Naive thymus-derived CD4-positive, alpha-beta T cell (primary cell): ENCODE data around the gene PI4K2A. TPM values are rescaled to one million over a fixed set of nuclear protein-coding genes. Genes with fewer than 3 reads are reported as not detected.

ENCODE experiments used
- ATAC-seq: fragments of 150-1000 bp; cut with Tn5 transposase; 2 replicates; pipeline ENCODE4 v1.10.0; 2021; ENCODE audit warnings: mild to moderate bottlenecking, moderate library complexity
- CTCF ChIA-PET: fragments of 350-600 bp; sonication (Branson Sonifier 250); formaldehyde crosslinking; loops from one replicate; lab custom pipeline; 2021; ENCODE audit warnings: antibody characterized with exemption; lab: Charles Lee
- POLR2A ChIA-PET: fragments of 350-600 bp; sonication (Branson Sonifier 250); formaldehyde crosslinking; loops from one replicate; lab custom pipeline; 2021; ENCODE audit warnings: antibody characterized with exemption, inconsistent platforms; lab: Charles Lee
- DNase-seq, 9 donors: peaks; one replicate each; pipeline versions ENCODE4 v3.0.0 to v3.0.0-alpha.2; 2020 to 2022; ENCODE audit warnings: mixed read lengths in 1 of 9
- H3K27ac ChIP-seq: one replicate; pipeline ENCODE4 v1.7.0; 2013; ENCODE audit warnings: mild to moderate bottlenecking, low read depth, low read length, moderate library complexity
- H3K27me3 ChIP-seq, 2 donors: one replicate each; pipeline ENCODE4 v1.7.0; 2013; ENCODE audit warnings: low read length in 2 of 2, mild to moderate bottlenecking in 2 of 2, moderate library complexity in 2 of 2; ENCODE audit not compliant: control insufficient read depth in 2 of 2, insufficient read depth in 2 of 2
- H3K36me3 ChIP-seq, 3 experiments: 1 replicate in 2 of 3; 2 replicates in 1 of 3; pipeline ENCODE4 v1.7.0; 2013; ENCODE audit warnings: low read length in 3 of 3, mild to moderate bottlenecking in 3 of 3, moderate library complexity in 1 of 3; ENCODE audit not compliant: insufficient read depth in 3 of 3, control insufficient read depth in 2 of 3
- H3K4me1 ChIP-seq, 2 donors: one replicate each; pipeline ENCODE4 v1.7.0; 2013; ENCODE audit warnings: low read length in 2 of 2, mild to moderate bottlenecking in 2 of 2, moderate library complexity in 1 of 2; ENCODE audit not compliant: control insufficient read depth in 2 of 2, insufficient read depth in 2 of 2
- H3K4me3 ChIP-seq: 2 replicates; pipeline ENCODE4 v1.7.0; 2013; ENCODE audit warnings: mild to moderate bottlenecking, low read length
- H3K9me3 ChIP-seq, 3 experiments: 1 replicate in 2 of 3; 2 replicates in 1 of 3; pipeline ENCODE4 v1.7.0; 2013; ENCODE audit warnings: low read length in 3 of 3; ENCODE audit not compliant: control insufficient read depth in 2 of 3
- H3K27ac Mint-ChIP-seq, 9 donors: one replicate each; pipeline ENCODE4 v1.8.0; 2020 to 2022; ENCODE audit warnings: mixed read lengths in 9 of 9, mild to moderate bottlenecking in 8 of 9, moderate library complexity in 5 of 9, inconsistent platforms in 2 of 9
- H3K27me3 Mint-ChIP-seq, 5 donors: one replicate each; pipeline ENCODE4 v1.8.0; 2021 to 2022; ENCODE audit warnings: mixed read lengths in 5 of 5, mild to moderate bottlenecking in 1 of 5
- H3K36me3 Mint-ChIP-seq, 5 donors: one replicate each; pipeline ENCODE4 v1.8.0; 2020 to 2022; ENCODE audit warnings: mixed read lengths in 5 of 5, mild to moderate bottlenecking in 3 of 5, inconsistent platforms in 1 of 5
- H3K4me1 Mint-ChIP-seq, 7 donors: one replicate each; pipeline ENCODE4 v1.8.0; 2020 to 2022; ENCODE audit warnings: mixed read lengths in 7 of 7, mild to moderate bottlenecking in 3 of 7, inconsistent platforms in 1 of 7
- H3K4me3 Mint-ChIP-seq, 10 donors: one replicate each; pipeline ENCODE4 v1.8.0; 2020 to 2022; ENCODE audit warnings: mild to moderate bottlenecking in 10 of 10, mixed read lengths in 10 of 10, moderate library complexity in 6 of 10, inconsistent platforms in 2 of 10
- H3K9me3 Mint-ChIP-seq, 11 donors: one replicate each; pipeline ENCODE4 v1.8.0; 2020 to 2022; ENCODE audit warnings: mixed read lengths in 11 of 11, mild to moderate bottlenecking in 4 of 11, inconsistent platforms in 1 of 11, moderate library complexity in 1 of 11
- intact Hi-C, 2 donors: fragments of 100-400 bp; cut with micrococcal nuclease; formaldehyde crosslinking; loops; one replicate each; pipeline ENCODE4 v1.15.1; 2023
- polyA plus RNA-seq, 2 donors: library from polyadenylated mRNA; unstranded; fragments of 300-500 nt; fragmentation: Illumina TruSeq; gene quantifications; one replicate each; pipeline ENCODE4 v1.2.3, GENCODE V29; 2021
- total RNA-seq, 6 experiments: library from RNA in 5 of 6; stranded (reverse) in 5 of 6; gene quantifications; 1 replicate in 5 of 6; 2 replicates in 1 of 6; pipeline ENCODE4 v1.2.3 and lab custom pipeline; 2021 to 2026

Gene PI4K2A
- total and polyA plus RNA-seq, 7 experiments from 2014 or later = 5.5 to 33.8 (median 10.1) TPM

GRCh38 chr10:97721871-97722780 is 81.7 kb downstream of the PI4K2A start:
- no peaks in the 10 kb centered on the region for H3K9me3 ChIP-seq
- ATAC-seq (no peak), DNase-seq (no peak)
- peaks cover 0 to 11% (median 4%) of the 10 kb centered on the region in 5 donors for H3K27me3 Mint-ChIP-seq
- H3K4me3 Mint-ChIP-seq = no peak overlapping the region
- POLR2A ChIA-PET = no interaction called here
- intact Hi-C loops = no loop called here
- H3K36me3 Mint-ChIP-seq = no peaks in the 10 kb centered on the region
- peak overlapping the region in 1 of 9 donors; percentile 62 for H3K27ac Mint-ChIP-seq
- CTCF ChIA-PET = no interaction called here
- H3K36me3 ChIP-seq = no peaks in the 10 kb centered on the region
- no peaks in the 10 kb centered on the region for H3K27me3 ChIP-seq
- no peak overlapping the region for H3K27ac ChIP-seq
- no peaks in the 10 kb centered on the region for H3K4me1 ChIP-seq
- H3K4me1 Mint-ChIP-seq = peaks cover 0 to 4% (median 0%) of the 10 kb centered on the region in 7 donors
- no peak overlapping the region for H3K4me3 ChIP-seq
- H3K9me3 Mint-ChIP-seq = no peaks in the 10 kb centered on the region

- Mint-ChIP-seq H3K27me3 (peaks cover 0 to 11% (median 4%) of the 10 kb centered on the region in 5 donors), H3K4me3 (no peak overlapping the region), H3K4me1 (peaks cover 0 to 3% (median 0%) of the 10 kb centered on the region in 7 donors), H3K27ac (no peak overlapping the region), H3K9me3 (no peaks in the 10 kb centered on the region), H3K36me3 (no peaks in the 10 kb centered on the region)
- Histone ChIP-seq H3K27me3 (no peaks in the 10 kb centered on the region), H3K4me1 (no peaks in the 10 kb centered on the region), H3K36me3 (no peaks in the 10 kb centered on the region), H3K4me3 (no peak overlapping the region), H3K9me3 (no peaks in the 10 kb centered on the region), H3K27ac (no peak overlapping the region)
- intact Hi-C loops = no loop called here
- ChIA-PET POLR2A (no interaction called here), CTCF (interaction anchor here (1.5 to 2.0 kb wide), 2 partner anchors 9 to 46 kb away, joined by 7 to 9 read pairs; no protein-coding TSS in a partner anchor)
- ATAC-seq (no peak), DNase-seq (no peak)
These were observed 82.5 kb downstream of the PI4K2A start for GRCh38 chr10:97723001-97723400.

DNA sequence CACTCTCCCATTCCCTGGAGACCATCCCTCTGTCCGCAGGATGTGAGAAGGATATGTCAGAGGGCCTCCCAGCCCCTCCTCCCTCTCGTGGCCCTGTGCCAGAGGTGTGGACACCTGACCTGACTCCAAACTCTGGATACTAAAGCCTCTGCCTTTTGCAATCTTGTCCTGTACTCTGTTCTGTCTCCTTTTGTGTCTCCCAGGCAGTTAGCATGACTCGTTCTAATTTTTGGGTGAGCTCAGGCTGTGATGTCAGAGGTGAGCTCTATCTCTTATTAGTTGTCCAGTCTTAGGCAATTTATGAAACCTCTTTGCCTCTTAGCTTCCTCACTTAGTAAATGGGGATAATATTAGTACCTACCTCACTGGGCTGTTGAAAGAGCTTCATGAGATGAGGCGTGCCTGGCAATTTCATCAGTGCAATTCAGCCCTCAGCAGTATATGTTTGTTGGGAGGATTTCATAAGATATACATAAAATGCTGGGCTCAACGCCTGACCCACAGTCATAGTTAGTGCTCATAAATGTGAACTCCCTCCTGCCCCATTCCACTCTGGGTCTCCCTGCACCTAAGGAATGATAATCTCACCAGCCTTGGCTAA is 84.0 kb downstream of the PI4K2A start:
- Mint-ChIP-seq H3K4me1 (peaks cover 0 to 2% (median 0%) of the 10 kb centered on the region in 7 donors), H3K27ac (no peak overlapping the region), H3K27me3 (peaks cover 0 to 11% (median 5%) of the 10 kb centered on the region in 5 donors), H3K4me3 (no peak overlapping the region), H3K36me3 (no peaks in the 10 kb centered on the region), H3K9me3 (no peaks in the 10 kb centered on the region)
- Histone ChIP-seq H3K36me3 (no peaks in the 10 kb centered on the region), H3K27me3 (no peaks in the 10 kb centered on the region), H3K9me3 (no peaks in the 10 kb centered on the region), H3K4me3 (no peak overlapping the region), H3K4me1 (no peaks in the 10 kb centered on the region), H3K27ac (no peak overlapping the region)
- intact Hi-C loops = no loop called here
- ATAC-seq (peak; percentile 81), DNase-seq (no peak)
- POLR2A ChIA-PET = interaction anchor here (1.6 kb wide), 1 partner anchor 12 kb away, joined by 4 read pairs; the partner anchor contains the start of gene ZFYVE27
- CTCF ChIA-PET = interaction anchor here (0.6 to 2.0 kb wide), 6 partner anchors 8 to 260 kb away, joined by 3 to 9 read pairs (median 4); no protein-coding TSS in a partner anchor

Other genes starting within 250 kb of the PI4K2A start
- 100 to 1,000 TPM in 1 of 5 experiments, 10 to 100 TPM in 4; 22.0 to 197 (median 32.3) TPM for gene RRP12, start 239.3 kb upstream of the PI4K2A start, total RNA-seq
- gene RRP12, start 239.3 kb upstream of the PI4K2A start, polyA plus RNA-seq = 10 to 100 TPM; 10.6 to 13.4 TPM
- 100 to 1,000 TPM in 2 of 5 experiments, 10 to 100 TPM in 3; 58.5 to 536 (median 69.8) TPM for gene PGAM1, start 214.5 kb upstream of the PI4K2A start, total RNA-seq
- gene PGAM1, start 214.5 kb upstream of the PI4K2A start, polyA plus RNA-seq = 100 to 1,000 TPM; 172 to 204 TPM
- 10 to 100 TPM; 32.6 to 65.4 (median 53.2) TPM for gene EXOSC1, start 194.7 kb upstream of the PI4K2A start, total RNA-seq
- 10 to 100 TPM; 69.7 to 80.3 TPM for gene EXOSC1, start 194.7 kb upstream of the PI4K2A start, polyA plus RNA-seq
- 10 to 100 TPM; 13.2 to 38.8 (median 26.8) TPM for gene ZDHHC16, start 194.5 kb upstream of the PI4K2A start, total RNA-seq
- gene ZDHHC16, start 194.5 kb upstream of the PI4K2A start, polyA plus RNA-seq = 10 to 100 TPM; 24.4 to 37.3 TPM
- gene MMS19, start 142.2 kb upstream of the PI4K2A start, total RNA-seq = 100 to 1,000 TPM in 2 of 5 experiments, 10 to 100 TPM in 3; 68.7 to 113 (median 87.9) TPM
- gene MMS19, start 142.2 kb upstream of the PI4K2A start, polyA plus RNA-seq = 10 to 100 TPM; 37.4 to 59.0 TPM
- gene UBTD1, start 141.7 kb upstream of the PI4K2A start, total RNA-seq = 1 to 10 TPM in 4 of 5 experiments, under 1 TPM in 1; 0.94 to 4.2 (median 2.1) TPM
- gene UBTD1, start 141.7 kb upstream of the PI4K2A start, polyA plus RNA-seq = 1 to 10 TPM; 1.2 to 2.9 TPM
- gene ANKRD2, start 67.9 kb upstream of the PI4K2A start, total RNA-seq = under 1 TPM in 1 of 5 experiments, not detected in 4; 0.22 TPM
- not detected for gene ANKRD2, start 67.9 kb upstream of the PI4K2A start, polyA plus RNA-seq
- gene HOGA1, start 56.3 kb upstream of the PI4K2A start, total RNA-seq = not detected
- not detected for gene HOGA1, start 56.3 kb upstream of the PI4K2A start, polyA plus RNA-seq
- gene C10orf62, start 51.0 kb upstream of the PI4K2A start, total RNA-seq = not detected
- not detected for gene C10orf62, start 51.0 kb upstream of the PI4K2A start, polyA plus RNA-seq
- gene MORN4, start 7.2 kb upstream of the PI4K2A start, total RNA-seq = 1 to 10 TPM in 4 of 5 experiments, under 1 TPM in 1; 0.78 to 4.1 (median 1.5) TPM
- 1 to 10 TPM; 1.3 to 5.9 TPM for gene MORN4, start 7.2 kb upstream of the PI4K2A start, polyA plus RNA-seq
- gene AVPI1, start 46.6 kb downstream of the PI4K2A start, total RNA-seq = 10 to 100 TPM in 1 of 5 experiments, 1 to 10 TPM in 3, under 1 TPM in 1; 0.65 to 10.6 (median 2.5) TPM
- gene AVPI1, start 46.6 kb downstream of the PI4K2A start, polyA plus RNA-seq = 1 to 10 TPM; 1.4 to 1.9 TPM
- 1 to 10 TPM in 4 of 5 experiments, under 1 TPM in 1; 0.62 to 5.0 (median 2.3) TPM for gene MARVELD1, start 73.1 kb downstream of the PI4K2A start, total RNA-seq
- under 1 TPM; 0.07 to 0.09 TPM for gene MARVELD1, start 73.1 kb downstream of the PI4K2A start, polyA plus RNA-seq
- 10 to 100 TPM; 31.0 to 68.8 (median 61.8) TPM for gene ZFYVE27, start 96.5 kb downstream of the PI4K2A start, total RNA-seq
- 10 to 100 TPM; 32.9 to 41.0 TPM for gene ZFYVE27, start 96.5 kb downstream of the PI4K2A start, polyA plus RNA-seq
- gene SFRP5, start 131.3 kb downstream of the PI4K2A start, total RNA-seq = under 1 TPM in 2 of 5 experiments, not detected in 3; 0.43 to 0.46 TPM
- gene SFRP5, start 131.3 kb downstream of the PI4K2A start, polyA plus RNA-seq = 1 to 10 TPM in 1 of 2 donors, not detected in 1; 1.0 TPM
- gene GOLGA7B, start 209.2 kb downstream of the PI4K2A start, total RNA-seq = 1 to 10 TPM; 5.8 to 8.5 (median 6.5) TPM
- 1 to 10 TPM in 1 of 2 donors, under 1 TPM in 1; 0.62 to 1.6 TPM for gene GOLGA7B, start 209.2 kb downstream of the PI4K2A start, polyA plus RNA-seq